Measurements from ENCODE around the gene CEACAM16.

DNA sequence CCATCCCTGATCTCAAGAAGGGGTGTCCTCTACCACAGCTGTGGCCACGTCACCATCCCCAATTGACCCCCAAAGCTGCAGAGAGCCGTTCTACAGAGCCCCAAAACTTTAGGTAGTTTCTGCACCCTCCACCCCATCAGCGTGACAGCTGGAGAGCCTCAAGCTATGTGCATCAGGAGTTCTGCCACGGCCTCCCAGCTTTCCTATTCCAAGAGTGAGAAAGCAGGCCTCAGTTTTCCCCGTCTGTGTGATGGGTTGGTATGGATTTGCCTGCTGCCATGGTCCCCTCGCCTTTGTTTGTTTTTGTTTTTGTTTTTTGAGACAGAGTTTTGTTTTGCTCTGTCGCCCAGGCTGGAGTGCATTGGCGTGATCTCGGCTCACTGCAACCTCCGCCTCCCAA lies 51.0 kb downstream of the CEACAM16 start:
- no peak for TF ChIP-seq CBFB (CRISPR knock-in tag; IDR thresholded peaks at IDR 0.05)
- TF ChIP-seq ZNF239 (CRISPR knock-in tag; IDR thresholded peaks at IDR 0.05) = no peak
- TF ChIP-seq ETS1 (conservative IDR thresholded peaks at IDR 0.05; ENCODE audit: control insufficient read depth, low read depth, low read length) = no peak
- no peak for TF ChIP-seq ETV6 (IDR thresholded peaks at IDR 0.05; ENCODE audit: borderline replicate concordance in 1 of 2, low read depth in 2 of 2, low read length in 1 of 2)
- no peak for TF ChIP-seq ETV6 (CRISPR knock-in tag; IDR thresholded peaks at IDR 0.05; ENCODE audit: borderline replicate concordance)
- TF ChIP-seq, protein P1, sequence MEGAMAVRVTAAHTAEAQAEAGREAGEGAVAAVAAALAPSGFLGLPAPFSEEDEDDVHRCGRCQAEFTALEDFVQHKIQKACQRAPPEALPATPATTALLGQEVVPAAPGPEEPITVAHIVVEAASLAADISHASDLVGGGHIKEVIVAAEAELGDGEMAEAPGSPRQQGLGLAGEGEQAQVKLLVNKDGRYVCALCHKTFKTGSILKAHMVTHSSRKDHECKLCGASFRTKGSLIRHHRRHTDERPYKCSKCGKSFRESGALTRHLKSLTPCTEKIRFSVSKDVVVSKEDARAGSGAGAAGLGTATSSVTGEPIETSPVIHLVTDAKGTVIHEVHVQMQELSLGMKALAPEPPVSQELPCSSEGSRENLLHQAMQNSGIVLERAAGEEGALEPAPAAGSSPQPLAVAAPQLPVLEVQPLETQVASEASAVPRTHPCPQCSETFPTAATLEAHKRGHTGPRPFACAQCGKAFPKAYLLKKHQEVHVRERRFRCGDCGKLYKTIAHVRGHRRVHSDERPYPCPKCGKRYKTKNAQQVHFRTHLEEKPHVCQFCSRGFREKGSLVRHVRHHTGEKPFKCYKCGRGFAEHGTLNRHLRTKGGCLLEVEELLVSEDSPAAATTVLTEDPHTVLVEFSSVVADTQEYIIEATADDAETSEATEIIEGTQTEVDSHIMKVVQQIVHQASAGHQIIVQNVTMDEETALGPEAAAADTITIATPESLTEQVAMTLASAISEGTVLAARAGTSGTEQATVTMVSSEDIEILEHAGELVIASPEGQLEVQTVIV (CRISPR knock-in tag; IDR thresholded peaks at IDR 0.05; ENCODE audit: borderline replicate concordance) = no peak
- TF ChIP-seq, protein P2, sequence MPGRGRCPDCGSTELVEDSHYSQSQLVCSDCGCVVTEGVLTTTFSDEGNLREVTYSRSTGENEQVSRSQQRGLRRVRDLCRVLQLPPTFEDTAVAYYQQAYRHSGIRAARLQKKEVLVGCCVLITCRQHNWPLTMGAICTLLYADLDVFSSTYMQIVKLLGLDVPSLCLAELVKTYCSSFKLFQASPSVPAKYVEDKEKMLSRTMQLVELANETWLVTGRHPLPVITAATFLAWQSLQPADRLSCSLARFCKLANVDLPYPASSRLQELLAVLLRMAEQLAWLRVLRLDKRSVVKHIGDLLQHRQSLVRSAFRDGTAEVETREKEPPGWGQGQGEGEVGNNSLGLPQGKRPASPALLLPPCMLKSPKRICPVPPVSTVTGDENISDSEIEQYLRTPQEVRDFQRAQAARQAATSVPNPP (IDR thresholded peaks at IDR 0.05; ENCODE audit: borderline replicate concordance, insufficient read depth, insufficient read length) = no peak
- TF ChIP-seq ZNF384 (IDR thresholded peaks at IDR 0.05; ENCODE audit: low read depth, low read length) = no peak
- no peak for TF ChIP-seq EP300 (IDR thresholded peaks at IDR 0.05; ENCODE audit: low read length)
